AG10803 (cell line): ENCODE data around the gene CAMK4.

ENCODE experiments used
- DNase-seq: peaks from one replicate; pipeline ENCODE4 v3.0.0; 2010; ENCODE audit warnings: low read depth
- H3K4me3 ChIP-seq: 2 replicates; pipeline ENCODE4 v1.5.1; 2011; ENCODE audit warnings: mild to moderate bottlenecking, low read length, control low read depth
- TF ChIP-seq, protein P1 (sequence below): conservative IDR thresholded peaks from 2 replicates; pipeline ENCODE4 v1.5.1; 2011; ENCODE audit warnings: mild to moderate bottlenecking, low read length, control low read depth, inconsistent platforms

The CAMK4 gene

DNA sequence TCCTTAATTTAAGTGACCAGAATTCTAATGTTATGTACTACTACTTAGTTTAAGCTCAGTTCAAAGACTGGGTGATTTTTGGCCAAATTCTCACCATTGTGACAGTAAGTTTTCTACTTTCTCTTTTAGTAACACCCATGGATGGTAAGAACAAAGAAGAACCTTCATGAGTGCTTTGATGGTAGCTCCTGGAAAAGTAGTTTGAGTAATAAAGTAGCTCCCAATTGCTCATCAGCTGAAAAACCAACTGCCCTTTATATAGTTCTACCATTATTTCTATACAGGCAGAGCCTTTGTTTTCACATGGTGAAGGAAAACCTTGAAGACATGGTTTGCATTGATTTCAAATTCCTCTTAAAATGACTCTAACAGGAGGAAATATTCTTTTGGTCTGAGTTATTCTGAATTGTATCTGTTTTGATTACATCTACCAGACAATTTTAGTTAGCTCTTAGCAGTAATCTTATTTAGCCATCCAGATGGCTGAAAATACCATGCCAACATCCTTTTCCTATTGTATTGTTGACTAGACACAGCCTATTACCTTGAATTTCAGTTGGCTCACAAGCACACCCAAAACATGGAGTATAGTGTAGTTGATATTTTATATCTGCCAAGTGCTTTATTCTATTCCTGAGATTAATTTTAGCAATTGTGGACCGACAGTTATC, 311.8 kb downstream of the CAMK4 start:
- DNase-seq: no peak
- TF ChIP-seq, protein P1, sequence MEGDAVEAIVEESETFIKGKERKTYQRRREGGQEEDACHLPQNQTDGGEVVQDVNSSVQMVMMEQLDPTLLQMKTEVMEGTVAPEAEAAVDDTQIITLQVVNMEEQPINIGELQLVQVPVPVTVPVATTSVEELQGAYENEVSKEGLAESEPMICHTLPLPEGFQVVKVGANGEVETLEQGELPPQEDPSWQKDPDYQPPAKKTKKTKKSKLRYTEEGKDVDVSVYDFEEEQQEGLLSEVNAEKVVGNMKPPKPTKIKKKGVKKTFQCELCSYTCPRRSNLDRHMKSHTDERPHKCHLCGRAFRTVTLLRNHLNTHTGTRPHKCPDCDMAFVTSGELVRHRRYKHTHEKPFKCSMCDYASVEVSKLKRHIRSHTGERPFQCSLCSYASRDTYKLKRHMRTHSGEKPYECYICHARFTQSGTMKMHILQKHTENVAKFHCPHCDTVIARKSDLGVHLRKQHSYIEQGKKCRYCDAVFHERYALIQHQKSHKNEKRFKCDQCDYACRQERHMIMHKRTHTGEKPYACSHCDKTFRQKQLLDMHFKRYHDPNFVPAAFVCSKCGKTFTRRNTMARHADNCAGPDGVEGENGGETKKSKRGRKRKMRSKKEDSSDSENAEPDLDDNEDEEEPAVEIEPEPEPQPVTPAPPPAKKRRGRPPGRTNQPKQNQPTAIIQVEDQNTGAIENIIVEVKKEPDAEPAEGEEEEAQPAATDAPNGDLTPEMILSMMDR: no peak
- H3K4me3 ChIP-seq: no peak overlapping the region

DNA sequence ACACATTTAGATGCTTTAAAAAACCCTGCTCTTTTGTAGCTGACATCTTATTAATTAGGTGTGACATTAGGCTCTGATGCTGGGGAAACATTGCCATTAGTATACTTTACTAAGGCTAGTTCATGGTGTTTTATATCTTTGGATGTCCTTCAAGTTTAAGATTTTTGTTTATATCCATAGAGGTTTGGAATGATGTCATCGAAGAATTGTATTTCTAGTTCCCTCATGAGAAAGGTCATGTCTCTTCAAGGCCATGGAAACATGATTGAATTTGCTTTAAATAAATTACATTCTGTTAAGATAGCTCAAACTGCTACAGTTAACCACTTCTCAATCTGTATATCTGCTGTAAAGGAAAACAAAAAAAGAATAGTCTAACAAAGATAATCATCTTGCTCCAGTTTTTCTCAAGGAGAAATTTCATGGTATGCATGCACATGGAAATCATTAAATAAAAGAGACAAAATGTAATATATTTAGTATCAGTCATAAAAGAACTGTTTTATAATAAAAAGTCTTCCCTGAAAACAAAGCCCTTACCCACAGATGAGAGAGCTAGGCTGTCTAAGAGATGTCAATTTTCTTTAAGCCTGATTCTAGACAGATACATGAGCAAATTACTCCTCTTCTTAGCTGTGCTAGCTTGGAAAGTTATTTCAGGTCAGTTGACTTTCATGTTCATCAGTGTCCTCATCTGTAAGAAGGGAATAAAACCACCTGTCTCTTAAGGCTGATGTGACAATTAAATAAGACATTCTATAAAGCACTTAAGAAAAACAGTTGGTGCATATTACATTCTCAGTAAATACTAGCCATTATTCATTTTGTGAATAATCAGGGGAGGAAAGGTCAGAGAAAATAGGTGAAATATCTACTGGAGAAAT, 313.2 kb downstream of the CAMK4 start:
- TF ChIP-seq, protein P1: no peak
- no peak for DNase-seq
- no peak overlapping the region for H3K4me3 ChIP-seq
